Karpas-422 (cell line): ENCODE measurements around the gene CALCOCO1. TPM values are rescaled to one million over a fixed set of nuclear protein-coding genes. Genes with fewer than 3 reads are reported as not detected.
"Not testable (repeated sequence)": the region's sequence is repeated elsewhere in the genome, so short reads cannot be mapped to it uniquely, and the experiment has no call there.

Experiments
- DNase-seq: peaks from one replicate; pipeline ENCODE4 v3.0.0-alpha.2; 2015
- H2AFZ ChIP-seq: fragments of 200-600 bp; sonication (generic); 2 replicates; pipeline ENCODE4 v1.6.1; 2014; ENCODE audit warnings: antibody characterized with exemption, low read length, mixed read lengths
- H3K27ac ChIP-seq: fragments of 200-600 bp; sonication (generic); 2 replicates; pipeline ENCODE4 v1.5.1; 2014; ENCODE audit warnings: mild to moderate bottlenecking, low read length, moderate library complexity
- H3K27me3 ChIP-seq: fragments of 200-600 bp; sonication (generic); 2 replicates; pipeline ENCODE4 v1.6.1; 2014; ENCODE audit warnings: low read length, mixed read lengths
- H3K36me3 ChIP-seq: fragments of 200-600 bp; sonication (generic); 2 replicates; pipeline ENCODE4 v1.6.1; 2014; ENCODE audit warnings: low read length, mixed read lengths; ENCODE audit not compliant: insufficient read depth
- H3K4me1 ChIP-seq: fragments of 200-600 bp; sonication (generic); 2 replicates; pipeline ENCODE4 v1.6.1; 2014; ENCODE audit warnings: mild to moderate bottlenecking, low read length, mixed read lengths
- H3K4me2 ChIP-seq: fragments of 200-600 bp; sonication (generic); 2 replicates; pipeline ENCODE4 v1.6.1; 2014; ENCODE audit warnings: low read length, low read depth, mild to moderate bottlenecking; ENCODE audit not compliant: poor library complexity, severe bottlenecking
- H3K4me3 ChIP-seq: fragments of 200-600 bp; sonication (generic); 2 replicates; pipeline ENCODE4 v1.5.1; 2014; ENCODE audit warnings: mild to moderate bottlenecking, antibody characterized with exemption, low read length, mixed read lengths
- H3K79me2 ChIP-seq: fragments of 200-600 bp; sonication (generic); 2 replicates; pipeline ENCODE4 v1.6.1; 2014; ENCODE audit warnings: mild to moderate bottlenecking, low read length, mixed read lengths
- H3K9ac ChIP-seq: fragments of 200-600 bp; sonication (generic); 2 replicates; pipeline ENCODE4 v1.6.0; 2014; ENCODE audit warnings: low read length
- H3K9me2 ChIP-seq: fragments of 200-600 bp; sonication (generic), shearing (Covaris generic); replicated peaks from 2 replicates; pipeline ENCODE4 v1.6.0; 2014; ENCODE audit warnings: mild to moderate bottlenecking, low read length, moderate library complexity; ENCODE audit not compliant: insufficient read depth
- H3K9me3 ChIP-seq: fragments of 300-700, 200-600 bp; sonication (generic); 2 replicates; pipeline ENCODE4 v1.6.1; 2014; ENCODE audit warnings: low read length, mixed read lengths
- H4K20me1 ChIP-seq: fragments of 200-600 bp; sonication (generic); 2 replicates; pipeline ENCODE4 v1.6.1; 2014; ENCODE audit warnings: mild to moderate bottlenecking, antibody characterized with exemption, low read length, low read depth; ENCODE audit not compliant: insufficient read depth
- total RNA-seq: library from RNA; depleted of rRNA; stranded (reverse); fragments of >200 nt; shearing (Covaris generic); gene quantifications from 2 replicates; pipeline ENCODE4 v1.2.3, GENCODE V29; 2014; ENCODE audit warnings: low replicate concordance

Gene CALCOCO1
- total RNA-seq, 1 experiment from 2014 or later, result 28.7 TPM

GRCh38 chr12:53680061-53680460 lies 47.2 kb downstream of the CALCOCO1 start:
- H3K4me2 ChIP-seq, H3K9ac ChIP-seq, H2AFZ ChIP-seq, DNase-seq, H3K9me3 ChIP-seq, H3K79me2 ChIP-seq, H3K36me3 ChIP-seq, H3K27ac ChIP-seq, H3K9me2 ChIP-seq, H3K4me3 ChIP-seq, H3K27me3 ChIP-seq, H4K20me1 ChIP-seq: not testable (repeated sequence)
- peaks cover 28% of the 10 kb centered on the region for H3K4me1 ChIP-seq

DNA sequence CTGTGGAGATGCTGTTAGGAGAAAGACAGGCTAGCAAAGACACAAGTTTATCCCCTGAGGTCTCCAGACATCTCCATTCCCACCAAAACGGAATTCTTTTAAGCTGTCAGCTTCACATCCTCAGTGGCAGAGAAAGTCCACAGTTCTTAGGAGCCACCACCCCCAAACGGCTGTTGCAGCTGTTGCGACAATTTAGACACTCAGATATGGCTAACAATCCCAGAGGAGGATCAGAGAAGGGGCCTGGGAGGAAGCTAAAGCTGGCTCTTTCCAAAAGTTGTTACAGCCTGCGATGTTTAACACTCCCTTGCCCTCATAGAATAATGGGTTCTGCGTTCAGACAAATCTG lies 49.5 kb downstream of the CALCOCO1 start:
- H3K79me2 ChIP-seq, result peaks cover 22% of the 10 kb centered on the region
- peak overlapping the region; percentile 82 for H3K4me2 ChIP-seq
- H2AFZ ChIP-seq, result peak overlapping the region; percentile 95
- H3K4me1 ChIP-seq, result peaks cover 41% of the 10 kb centered on the region
- no peaks in the 10 kb centered on the region for H3K27me3 ChIP-seq
- H3K9me3 ChIP-seq, result no peaks in the 10 kb centered on the region
- 0 out of 2 replicates have a peak overlapping the region, but pooled peaks have one; percentile 78 for H3K9ac ChIP-seq
- no peak overlapping the region for H3K27ac ChIP-seq
- no peaks in the 10 kb centered on the region for H3K9me2 ChIP-seq
- H3K36me3 ChIP-seq, result peaks cover 10% of the 10 kb centered on the region
- no peak overlapping the region for H3K4me3 ChIP-seq
- DNase-seq, result no peak
- H4K20me1 ChIP-seq, result no peaks in the 10 kb centered on the region

GRCh38 chr12:53677016-53677799 lies 50.0 kb downstream of the CALCOCO1 start:
- Histone ChIP-seq H2AFZ (peak overlapping the region; percentile 95), H3K9ac (peak overlapping the region; percentile 78), H3K4me3 (peak overlapping the region; percentile 67), H3K36me3 (peaks cover 15% of the 10 kb centered on the region), H3K79me2 (peaks cover 27% of the 10 kb centered on the region), H3K27ac (no peak overlapping the region), H3K9me2 (no peaks in the 10 kb centered on the region), H3K27me3 (no peaks in the 10 kb centered on the region), H3K4me1 (peaks cover 41% of the 10 kb centered on the region), H3K9me3 (no peaks in the 10 kb centered on the region), H3K4me2 (peak overlapping the region; percentile 82), H4K20me1 (no peaks in the 10 kb centered on the region)
- DNase-seq, result no peak

- Histone ChIP-seq H3K9me2 (no peaks in the 10 kb centered on the region), H3K79me2 (peaks cover 28% of the 10 kb centered on the region), H3K27me3 (no peaks in the 10 kb centered on the region), H3K9ac (peak overlapping the region; percentile 78), H3K9me3 (no peaks in the 10 kb centered on the region), H4K20me1 (no peaks in the 10 kb centered on the region), H2AFZ (peak overlapping the region; percentile 95), H3K4me3 (peak overlapping the region; percentile 67), H3K4me2 (peak overlapping the region; percentile 82), H3K36me3 (peaks cover 18% of the 10 kb centered on the region), H3K27ac (peak overlapping the region; percentile 58; the same call in 1 of the 2 replicates), H3K4me1 (peaks cover 41% of the 10 kb centered on the region)
- DNase-seq, result no peak
Observed at GRCh38 chr12:53676656-53677015, 50.6 kb downstream of the CALCOCO1 start.

DNA sequence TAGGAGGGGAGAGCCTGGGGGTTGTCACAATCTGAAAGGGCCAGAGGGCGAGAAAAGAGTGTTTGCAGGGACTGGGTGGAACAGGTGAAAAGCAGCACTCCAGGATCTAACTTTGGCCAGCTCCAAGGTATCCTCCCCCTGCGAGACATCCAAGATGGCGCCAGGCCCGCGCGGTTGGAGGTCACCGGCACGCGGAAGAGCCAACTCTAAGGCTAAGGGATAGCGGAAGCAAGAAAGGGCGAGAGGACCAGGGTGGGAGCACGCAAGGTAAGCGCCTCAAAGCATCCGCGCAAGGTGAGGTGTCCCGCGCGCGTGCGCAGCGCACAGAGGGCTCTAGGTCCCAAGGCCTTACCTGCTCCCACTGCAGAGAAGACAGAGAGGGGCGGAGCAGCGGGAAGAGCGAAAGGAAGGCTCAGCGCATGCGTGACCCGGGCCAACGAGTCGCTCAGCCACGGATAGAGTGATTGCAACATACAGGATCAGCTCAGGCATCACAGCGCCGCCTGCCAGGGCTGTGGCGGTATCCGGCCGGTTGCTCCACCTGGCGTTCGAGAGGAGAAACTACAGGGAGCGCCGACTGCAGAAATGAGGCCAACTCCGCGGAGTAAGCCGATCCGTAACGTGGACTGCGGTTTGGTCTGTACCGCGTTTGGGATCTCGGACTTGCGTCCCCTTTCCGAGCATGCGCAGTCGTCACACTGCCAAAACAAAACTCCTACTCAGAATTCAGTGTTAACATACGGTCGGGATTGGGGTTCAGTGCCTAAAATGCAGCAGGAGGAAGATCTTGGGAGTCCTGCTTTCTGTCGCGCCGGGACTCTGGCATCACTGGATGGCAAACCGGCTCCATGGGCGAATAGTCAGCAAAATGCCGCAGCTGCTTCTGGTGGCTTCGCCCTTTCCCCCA lies 51.3 kb downstream of the CALCOCO1 start, which contains the start of gene ATP5MC2:
TSS of gene ATP5MC2 (minus strand) at position 383 of the 907 bp plus-strand sequence. CDS start 3,469 bp downstream, outside the sequence.
- no peaks in the 10 kb centered on the region for H4K20me1 ChIP-seq
- H3K4me3 ChIP-seq, result peak within 1 kb of the TSS; percentile 82
- peak within 1 kb of the TSS; percentile 89 for H3K9ac ChIP-seq
- peak within 1 kb of the TSS; percentile 95 for H2AFZ ChIP-seq
- no peaks in the 10 kb centered on the region for H3K9me3 ChIP-seq
- peaks cover 41% of the 10 kb centered on the region for H3K4me1 ChIP-seq
- H3K27me3 ChIP-seq, result no peaks in the 10 kb centered on the region
- peak within 1 kb of the TSS; percentile 85 for H3K27ac ChIP-seq
- peak within 1 kb of the TSS; percentile 96 for H3K4me2 ChIP-seq
- peaks cover 32% of the 10 kb centered on the region for H3K79me2 ChIP-seq
- H3K9me2 ChIP-seq, result no peaks in the 10 kb centered on the region
- DNase-seq, result peak; percentile 99
- peaks cover 25% of the 10 kb centered on the region for H3K36me3 ChIP-seq

- Histone ChIP-seq H2AFZ (no peak overlapping the region), H3K27ac (peak overlapping the region; percentile 85), H3K9me2 (no peaks in the 10 kb centered on the region), H3K9ac (peak overlapping the region; percentile 89), H3K79me2 (peaks cover 35% of the 10 kb centered on the region), H4K20me1 (no peaks in the 10 kb centered on the region), H3K9me3 (no peaks in the 10 kb centered on the region), H3K4me2 (peak overlapping the region; percentile 96), H3K4me3 (peak overlapping the region; percentile 82), H3K36me3 (peaks cover 30% of the 10 kb centered on the region), H3K27me3 (no peaks in the 10 kb centered on the region), H3K4me1 (peaks cover 41% of the 10 kb centered on the region)
- DNase-seq, result peak; percentile 57
Observed at GRCh38 chr12:53674977-53675700, 52.1 kb downstream of the CALCOCO1 start.

DNA sequence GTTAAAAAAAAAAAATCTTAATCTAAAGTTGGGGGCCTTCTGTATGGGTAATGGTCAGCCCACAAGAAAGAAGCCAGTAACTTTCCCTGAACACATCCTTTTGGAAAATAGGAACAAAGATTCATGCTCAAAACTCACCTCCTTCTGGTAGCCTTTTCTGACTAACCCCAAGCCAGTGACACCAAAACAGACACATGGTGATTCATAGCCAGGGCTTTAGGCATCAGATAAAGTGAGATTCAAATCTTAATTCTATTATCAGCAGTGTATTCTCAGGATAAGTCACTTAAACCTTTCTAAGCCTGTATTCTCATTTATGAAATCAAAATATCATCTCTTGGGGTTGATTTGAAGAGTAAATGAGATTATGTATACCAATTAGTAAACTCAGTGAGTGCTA lies 56.3 kb downstream of the CALCOCO1 start:
- no peak overlapping the region for H2AFZ ChIP-seq
- peaks cover 14% of the 10 kb centered on the region for H3K4me1 ChIP-seq
- H3K4me2 ChIP-seq, result no peak overlapping the region
- H4K20me1 ChIP-seq, result no peaks in the 10 kb centered on the region
- no peaks in the 10 kb centered on the region for H3K9me2 ChIP-seq
- H3K79me2 ChIP-seq, result peaks cover 40% of the 10 kb centered on the region
- no peaks in the 10 kb centered on the region for H3K9me3 ChIP-seq
- H3K27me3 ChIP-seq, result no peaks in the 10 kb centered on the region
- H3K4me3 ChIP-seq, result no peak overlapping the region
- DNase-seq, result no peak
- H3K36me3 ChIP-seq, result peaks cover 51% of the 10 kb centered on the region
- H3K9ac ChIP-seq, result no peak overlapping the region
- no peak overlapping the region for H3K27ac ChIP-seq
